ENCODE results near the gene DNAJB9.
"Not testable (repeated sequence)": the region's sequence is repeated elsewhere in the genome, so short reads cannot be mapped to it uniquely, and the experiment has no call there.

DNAJB9 gene

GRCh38 chr7:108569381-108570145, at the start of gene DNAJB9, which contains the start of gene THAP5:
DNAJB9 (plus strand) TSS chr7:108569874; CDS start chr7:108571727, 1,853 bp downstream.
THAP5 (minus strand) TSS chr7:108569706; CDS start chr7:108569569, 137 bp downstream.
- peak; percentile 100 for DNase-seq

- DNase-seq, result no peak
Measured at GRCh38 chr7:108522780-108523179, 46.9 kb upstream of the DNAJB9 start.

GRCh38 chr7:108525327-108525984, 44.2 kb upstream of the DNAJB9 start:
- no peak for DNase-seq

- peak; percentile 99 for DNase-seq
Measured at GRCh38 chr7:108525985-108526767, 43.5 kb upstream of the DNAJB9 start, which contains the start of gene PNPLA8. PNPLA8 (minus strand) TSS chr7:108526135; CDS start chr7:108515491, 10,644 bp downstream.

DNA sequence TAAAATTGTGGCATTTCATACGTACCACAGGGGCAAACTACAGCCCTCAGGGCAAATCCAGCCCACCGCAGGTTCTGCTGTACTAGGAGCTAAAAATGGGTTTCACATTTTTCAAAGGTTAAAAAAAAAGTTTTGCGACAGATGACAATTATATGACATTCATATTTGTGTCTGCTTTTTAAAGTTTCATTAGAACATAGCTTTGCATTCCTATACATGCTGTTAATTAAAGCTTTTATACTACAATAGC, 43.0 kb upstream of the DNAJB9 start:
- DNase-seq, result no peak

DNA sequence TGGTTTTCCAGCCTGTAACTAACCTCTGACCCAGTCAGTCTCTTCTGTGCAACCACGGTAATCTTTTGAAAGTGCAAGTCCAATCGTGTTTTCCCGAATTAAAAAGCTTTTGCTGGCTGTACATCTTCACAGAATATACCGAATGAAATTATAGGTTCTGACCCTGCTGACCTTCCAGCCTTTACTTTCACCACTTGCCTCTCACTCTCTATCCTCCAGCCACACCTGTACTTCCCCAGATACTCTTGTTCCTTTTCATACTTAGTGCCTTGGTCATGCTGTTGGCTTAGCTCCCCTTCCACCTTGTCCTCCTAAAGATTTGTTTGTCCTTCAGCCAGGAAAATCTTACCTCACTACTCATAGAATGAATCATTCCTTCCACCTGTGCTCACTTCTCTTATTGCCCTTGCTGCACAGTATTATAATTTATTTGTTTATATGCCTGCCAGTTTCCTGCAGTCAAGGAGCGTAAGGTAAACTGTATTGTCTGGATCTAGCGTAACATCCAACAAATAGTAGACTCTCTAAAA, 41.4 kb upstream of the DNAJB9 start:
- DNase-seq, result no peak

GRCh38 chr7:108529341-108529740, 40.3 kb upstream of the DNAJB9 start:
- no peak for DNase-seq

DNA sequence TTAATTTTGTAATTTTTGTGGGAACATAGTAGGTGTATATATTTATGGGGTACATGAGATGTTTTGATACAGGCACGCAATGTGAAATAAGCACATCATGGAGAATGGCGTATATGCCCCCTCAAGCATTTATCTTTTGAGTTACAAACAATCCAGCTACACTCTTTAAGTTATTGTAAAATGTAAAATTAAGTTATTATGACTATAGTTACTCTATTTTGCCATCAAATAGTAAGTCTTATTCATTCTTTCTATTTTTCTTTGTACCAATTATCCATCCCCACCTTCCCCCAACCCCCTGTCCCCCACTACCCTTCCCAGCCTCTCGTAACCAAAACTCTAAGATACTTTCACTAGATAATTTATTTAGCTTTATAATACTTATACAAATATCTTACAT, 36.0 kb upstream of the DNAJB9 start:
- no peak for DNase-seq

- no peak for DNase-seq
Measured at GRCh38 chr7:108535257-108535656, 34.4 kb upstream of the DNAJB9 start.

DNA sequence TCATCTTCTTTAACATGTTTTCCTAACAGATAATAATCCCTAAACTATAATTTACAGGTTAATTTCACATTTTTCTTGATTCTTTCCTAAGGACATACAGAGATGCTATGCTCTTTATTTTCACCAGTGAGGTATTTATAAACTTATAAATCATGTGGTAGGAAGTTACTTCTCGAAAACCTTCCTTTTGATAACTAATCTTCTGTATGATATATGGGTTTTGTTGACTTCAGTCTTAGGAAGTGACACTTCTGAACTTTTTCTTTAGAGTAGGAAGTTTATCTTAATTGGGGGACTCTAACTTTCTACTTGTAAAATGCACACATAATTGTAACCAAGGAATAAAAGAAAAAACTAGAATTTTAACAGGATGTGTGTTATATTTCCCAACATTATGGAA, 33.9 kb upstream of the DNAJB9 start:
- DNase-seq, result no peak

DNA sequence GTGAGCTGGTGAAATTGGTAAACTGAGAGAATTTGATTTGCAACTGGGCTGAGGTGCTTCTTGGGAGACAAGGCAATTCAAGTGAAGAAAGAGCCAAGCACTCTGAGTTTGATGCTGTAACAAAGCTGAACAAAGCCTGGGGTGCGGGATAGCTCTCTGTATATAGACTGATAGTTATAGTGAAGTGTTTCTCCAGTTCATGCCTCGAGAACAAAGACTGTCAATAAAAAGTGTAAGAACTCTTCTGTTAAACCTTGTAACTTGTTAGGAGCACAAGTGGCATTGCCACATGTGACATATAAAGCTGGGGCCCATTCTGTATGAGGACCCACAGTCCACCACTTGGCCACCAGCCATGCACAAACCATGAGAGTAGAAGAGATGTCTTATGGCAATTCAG, 32.4 kb upstream of the DNAJB9 start:
- no peak for DNase-seq

GRCh38 chr7:108538236-108538635, 31.4 kb upstream of the DNAJB9 start:
- not testable (repeated sequence) for DNase-seq

- not testable (repeated sequence) for DNase-seq
Measured at GRCh38 chr7:108538685-108539084, 31.0 kb upstream of the DNAJB9 start.

DNA sequence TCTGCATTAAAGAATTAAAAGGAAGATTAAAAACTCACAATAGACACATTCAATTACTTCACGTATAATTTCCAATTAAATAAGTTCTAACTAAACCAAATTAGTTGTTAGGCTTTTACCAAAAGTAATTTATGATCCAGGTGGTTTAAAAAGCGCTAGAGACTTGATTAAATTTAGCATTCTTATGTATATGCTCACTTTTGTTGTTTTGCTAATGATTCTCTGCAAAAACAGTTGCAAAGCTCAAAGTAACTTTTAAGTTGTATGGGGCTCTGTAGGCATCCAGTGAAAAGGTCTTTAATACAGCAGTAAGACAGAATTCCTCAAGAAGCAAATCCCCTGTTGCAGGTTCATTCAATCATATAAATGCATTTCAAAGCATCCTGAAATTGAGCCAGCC, 28.2 kb upstream of the DNAJB9 start:
- DNase-seq, result no peak

GRCh38 chr7:108548141-108548896, 21.4 kb upstream of the DNAJB9 start:
- not testable (repeated sequence) for DNase-seq

DNA sequence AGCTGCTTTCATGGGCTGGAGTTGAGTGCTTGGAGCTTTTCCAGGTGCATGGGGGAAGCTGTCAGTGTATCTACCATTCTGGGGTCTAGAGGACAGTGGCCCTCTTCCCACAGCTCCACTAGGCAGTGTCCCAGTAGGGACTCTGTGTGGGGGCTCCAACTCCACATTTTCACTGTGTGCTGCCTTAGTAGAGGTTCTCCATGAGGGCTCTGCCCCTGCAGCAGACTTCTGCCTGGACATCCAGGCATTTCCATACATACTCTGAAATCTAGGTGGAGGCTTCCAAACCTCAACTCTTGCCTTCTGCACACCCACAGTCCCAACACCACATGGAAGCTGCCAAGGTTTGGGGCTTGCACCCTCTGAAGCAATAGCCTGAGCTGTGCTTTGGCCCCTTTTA, 13.0 kb upstream of the DNAJB9 start:
- not testable (repeated sequence) for DNase-seq

DNA sequence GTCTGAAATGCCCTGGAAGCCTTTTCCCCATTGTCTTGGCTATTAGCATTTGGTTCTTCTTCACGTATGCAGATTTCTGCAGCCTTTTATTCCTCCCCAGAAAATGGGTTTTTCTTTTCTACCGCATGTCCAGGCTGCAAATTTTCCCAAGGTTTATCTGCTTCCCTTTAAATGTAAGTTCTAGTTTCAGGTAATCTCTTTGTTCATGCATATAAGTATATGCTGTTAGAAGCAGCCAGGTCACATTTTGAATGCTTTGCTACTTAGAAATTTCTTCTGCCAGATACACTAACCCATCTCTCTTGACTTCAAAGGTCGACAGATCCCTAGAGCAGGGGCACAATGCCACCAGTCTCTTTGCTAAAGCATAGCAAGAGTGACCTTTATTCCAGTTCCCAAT, 12.5 kb upstream of the DNAJB9 start:
- DNase-seq, result no peak

DNA sequence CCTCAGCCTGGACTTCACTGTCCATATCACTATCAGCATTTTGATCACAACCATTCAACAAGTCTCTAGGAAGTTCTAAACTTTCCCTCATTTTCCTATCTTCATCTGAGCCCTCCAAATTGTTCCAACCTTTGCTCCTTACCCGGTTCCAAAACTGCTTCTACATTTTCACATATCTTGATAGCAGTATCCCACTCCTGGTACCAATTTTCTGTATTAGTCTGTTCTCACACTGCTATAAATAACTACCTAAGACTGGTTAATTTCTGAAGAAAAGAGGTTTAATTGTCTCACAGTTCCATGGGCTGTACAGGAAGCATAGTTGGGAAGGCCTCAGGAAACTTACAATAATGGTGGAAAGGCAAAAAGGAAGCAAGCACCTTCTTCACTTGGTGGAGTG, 12.1 kb upstream of the DNAJB9 start:
- DNase-seq, result no peak

DNA sequence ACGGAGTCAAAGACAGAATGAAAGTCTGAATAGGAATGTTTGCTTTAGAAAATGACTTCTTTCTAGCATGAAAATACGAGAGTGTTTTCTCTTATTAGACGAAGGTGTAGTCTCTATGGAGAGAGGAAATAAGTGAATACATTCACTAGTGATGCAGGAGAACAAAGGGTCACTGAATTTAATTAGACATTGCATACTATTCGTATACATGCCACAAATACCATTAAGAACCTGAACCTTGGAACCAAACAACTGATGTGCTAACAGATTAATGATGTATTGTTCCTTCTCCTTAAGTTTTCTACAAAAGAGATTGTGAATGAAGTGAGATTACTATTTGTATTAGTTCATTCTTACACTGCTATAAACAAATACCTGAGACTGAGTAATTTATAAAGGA, 10.4 kb upstream of the DNAJB9 start:
- no peak for DNase-seq

DNA sequence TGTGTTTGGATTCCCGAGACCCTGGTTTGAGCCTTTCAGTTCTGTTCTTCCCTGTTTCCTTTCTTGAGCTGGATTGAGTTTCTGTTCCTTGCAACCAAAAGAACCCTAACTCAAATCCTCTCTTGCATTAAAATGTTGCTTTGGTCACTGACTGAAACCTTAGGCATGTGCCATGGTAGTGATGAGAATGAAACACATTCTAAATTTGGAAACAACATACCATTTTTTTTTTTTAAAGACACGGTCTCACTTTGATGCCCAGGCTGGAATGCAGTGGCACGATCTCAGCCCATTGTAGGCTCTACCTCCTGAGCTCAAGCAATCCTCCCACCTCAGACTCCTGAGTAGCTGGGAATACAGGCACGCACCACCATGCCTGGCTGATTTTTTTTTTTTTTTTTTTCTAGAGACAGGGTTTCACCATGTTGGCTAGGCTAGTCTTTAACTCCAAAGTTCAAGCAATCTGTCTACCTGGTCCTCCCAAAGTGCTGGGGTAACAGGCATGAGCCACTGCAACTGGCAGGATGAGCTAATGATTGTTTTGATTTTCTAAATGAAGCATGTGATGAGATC, 8.5 kb upstream of the DNAJB9 start:
- no peak for DNase-seq

DNA sequence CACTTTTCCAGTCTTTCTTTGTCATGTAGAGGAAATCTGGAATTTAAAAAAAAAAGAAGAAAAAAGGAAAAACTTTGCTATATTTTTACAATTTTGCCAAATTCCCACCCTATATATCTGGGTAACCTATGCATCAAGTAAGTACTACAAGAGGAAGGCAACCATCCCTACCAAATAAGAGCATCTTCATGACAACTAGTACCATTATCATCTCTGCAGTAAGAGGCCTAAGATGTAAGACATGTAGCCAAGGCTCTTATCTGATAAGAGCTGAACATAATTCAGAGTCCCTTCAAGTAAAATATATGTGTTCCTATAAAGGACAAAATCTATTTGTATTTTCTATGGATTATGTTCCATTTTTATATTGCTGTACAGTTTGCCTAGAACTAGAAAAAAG, 3.7 kb upstream of the DNAJB9 start:
- no peak for DNase-seq

GRCh38 chr7:108568801-108569380, 783 bp upstream of the DNAJB9 start:
- DNase-seq, result no peak
